ENCODE data around the gene SIGLEC11. TPM values are rescaled to one million over a fixed set of nuclear protein-coding genes. Genes with fewer than 3 reads are reported as not detected.

SIGLEC11 gene
- total and polyA plus RNA-seq, 2 donors (not counting 1 experiment from before 2014, with no cell fraction given), result 0.09 TPM; not detected in 1

- peaks cover 13% of the 10 kb centered on the region for H3K4me1 Mint-ChIP-seq
- H3K27ac Mint-ChIP-seq, result no peak overlapping the region
- Histone ChIP-seq H3K79me2 (ENCODE audit: control insufficient read depth, insufficient read depth, low read length) (no peaks in the 10 kb centered on the region), H3K9ac (ENCODE audit: low read length) (no peak overlapping the region), H4K20me1 (ENCODE audit: control insufficient read depth, insufficient read depth, low read length, poor library complexity, severe bottlenecking) (no peaks in the 10 kb centered on the region), H2AFZ (ENCODE audit: insufficient read depth, low read depth, low read length, poor library complexity, severe bottlenecking) (no peak overlapping the region), H3K27me3 (replicated peaks in 1 of 4; ENCODE audit: control extremely low read depth in 1 of 4, control insufficient read depth in 3 of 4, insufficient read depth in 4 of 4, low read length in 3 of 4) (peaks cover 0 to 25% (median 0%) of the 10 kb centered on the region in 4 experiments), H3K9me3 (ENCODE audit: control extremely low read depth in 1 of 3, control insufficient read depth in 2 of 3, insufficient read depth in 1 of 3, low read length in 2 of 3) (no peaks in the 10 kb centered on the region), H3K4me2 (replicated peaks; ENCODE audit: low read depth, low read length, poor library complexity, severe bottlenecking) (no peak overlapping the region), H3K4me3 (ENCODE audit: control extremely low read depth in 1 of 5, extremely low read depth in 1 of 5, insufficient read depth in 1 of 5, low read depth in 2 of 5, low read length in 4 of 5) (no peak overlapping the region), H3K27ac (ENCODE audit: low read length in 2 of 2) (no peak overlapping the region), H3K4me1 (ENCODE audit: control insufficient read depth in 2 of 2, insufficient read depth in 2 of 2, low read length in 2 of 2) (peaks cover 3 to 8% of the 10 kb centered on the region in 2 donors), H3K36me3 (replicated peaks in 1 of 2; ENCODE audit: control extremely low read depth in 1 of 2, control insufficient read depth in 1 of 2, extremely low read depth in 1 of 2, insufficient read depth in 2 of 2, low read length in 1 of 2) (no peaks in the 10 kb centered on the region)
- H3K4me3 Mint-ChIP-seq, result no peak overlapping the region
- WGBS (ENCODE audit: insufficient coverage), result 88% methylated on average over 8 of the region's 9 CpGs
- CTCF ChIA-PET, result interaction anchor here (0.8 kb wide), 1 partner anchor 15 kb away, joined by 3 read pairs; no protein-coding TSS in a partner anchor
- POLR2A ChIA-PET, result no interaction called here
- H3K27me3 Mint-ChIP-seq, result peaks cover 39% of the 10 kb centered on the region
- DNase-seq, result no peak
- TF ChIP-seq EZH2 (IDR thresholded peaks at IDR 0.05; ENCODE audit: borderline replicate concordance, insufficient read depth, low read depth, low read length, poor library complexity, severe bottlenecking), result no peak
- TF ChIP-seq, protein P1, sequence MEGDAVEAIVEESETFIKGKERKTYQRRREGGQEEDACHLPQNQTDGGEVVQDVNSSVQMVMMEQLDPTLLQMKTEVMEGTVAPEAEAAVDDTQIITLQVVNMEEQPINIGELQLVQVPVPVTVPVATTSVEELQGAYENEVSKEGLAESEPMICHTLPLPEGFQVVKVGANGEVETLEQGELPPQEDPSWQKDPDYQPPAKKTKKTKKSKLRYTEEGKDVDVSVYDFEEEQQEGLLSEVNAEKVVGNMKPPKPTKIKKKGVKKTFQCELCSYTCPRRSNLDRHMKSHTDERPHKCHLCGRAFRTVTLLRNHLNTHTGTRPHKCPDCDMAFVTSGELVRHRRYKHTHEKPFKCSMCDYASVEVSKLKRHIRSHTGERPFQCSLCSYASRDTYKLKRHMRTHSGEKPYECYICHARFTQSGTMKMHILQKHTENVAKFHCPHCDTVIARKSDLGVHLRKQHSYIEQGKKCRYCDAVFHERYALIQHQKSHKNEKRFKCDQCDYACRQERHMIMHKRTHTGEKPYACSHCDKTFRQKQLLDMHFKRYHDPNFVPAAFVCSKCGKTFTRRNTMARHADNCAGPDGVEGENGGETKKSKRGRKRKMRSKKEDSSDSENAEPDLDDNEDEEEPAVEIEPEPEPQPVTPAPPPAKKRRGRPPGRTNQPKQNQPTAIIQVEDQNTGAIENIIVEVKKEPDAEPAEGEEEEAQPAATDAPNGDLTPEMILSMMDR (IDR thresholded peaks at IDR 0.05), result no peak
- ATAC-seq (ENCODE audit: low read depth), result no peak
- intact Hi-C loops (cut with micrococcal nuclease), result no loop called here
- H3K9me3 Mint-ChIP-seq (ENCODE audit: insufficient read depth), result no peaks in the 10 kb centered on the region
Observed at GRCh38 chr19:49951806-49952478, 9.0 kb downstream of the SIGLEC11 start.

DNA sequence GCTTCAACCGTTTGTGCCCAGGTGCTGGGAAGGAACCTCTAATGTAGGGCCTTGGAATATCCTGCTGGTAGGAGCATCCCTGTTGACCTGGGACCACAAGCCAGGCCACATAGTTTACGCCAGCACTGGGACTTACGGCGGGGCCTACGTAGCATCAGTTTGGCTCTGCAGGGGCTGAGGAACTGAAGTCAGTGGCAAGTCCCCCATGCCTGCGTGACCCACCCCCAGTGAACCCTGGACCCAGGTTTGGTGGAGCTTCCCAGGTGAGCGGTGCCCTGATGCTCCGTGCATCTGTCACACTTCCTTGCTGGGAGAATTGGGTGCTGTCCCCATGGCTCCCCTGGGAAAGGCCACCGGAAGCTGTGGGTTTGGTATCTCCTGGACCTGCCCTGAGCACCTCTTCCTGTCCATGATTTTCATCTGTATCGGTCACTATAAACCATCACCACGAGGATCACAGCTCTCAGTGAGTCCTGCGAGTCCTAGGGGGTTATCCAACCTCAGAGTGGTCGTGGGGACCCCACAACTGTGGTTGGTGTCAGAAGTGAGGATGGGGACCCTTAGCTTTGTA is 9.9 kb downstream of the SIGLEC11 start:
- Histone ChIP-seq H3K4me1 (ENCODE audit: control insufficient read depth in 2 of 2, insufficient read depth in 2 of 2, low read length in 2 of 2) (peaks cover 3 to 8% of the 10 kb centered on the region in 2 donors), H4K20me1 (ENCODE audit: control insufficient read depth, insufficient read depth, low read length, poor library complexity, severe bottlenecking) (no peaks in the 10 kb centered on the region), H3K36me3 (replicated peaks in 1 of 2; ENCODE audit: control extremely low read depth in 1 of 2, control insufficient read depth in 1 of 2, extremely low read depth in 1 of 2, insufficient read depth in 2 of 2, low read length in 1 of 2) (no peaks in the 10 kb centered on the region), H2AFZ (ENCODE audit: insufficient read depth, low read depth, low read length, poor library complexity, severe bottlenecking) (no peak overlapping the region), H3K9me3 (ENCODE audit: control extremely low read depth in 1 of 3, control insufficient read depth in 2 of 3, insufficient read depth in 1 of 3, low read length in 2 of 3) (peaks cover 0 to under 1% (median 0%) of the 10 kb centered on the region in 3 donors), H3K4me2 (replicated peaks; ENCODE audit: low read depth, low read length, poor library complexity, severe bottlenecking) (no peak overlapping the region), H3K27me3 (replicated peaks in 1 of 4; ENCODE audit: control extremely low read depth in 1 of 4, control insufficient read depth in 3 of 4, insufficient read depth in 4 of 4, low read length in 3 of 4) (peaks cover 0 to 28% (median 2%) of the 10 kb centered on the region in 4 experiments), H3K4me3 (ENCODE audit: control extremely low read depth in 1 of 5, extremely low read depth in 1 of 5, insufficient read depth in 1 of 5, low read depth in 2 of 5, low read length in 4 of 5) (no peak overlapping the region), H3K79me2 (ENCODE audit: control insufficient read depth, insufficient read depth, low read length) (no peaks in the 10 kb centered on the region), H3K9ac (ENCODE audit: low read length) (no peak overlapping the region), H3K27ac (ENCODE audit: low read length in 2 of 2) (no peak overlapping the region)
- no peak for TF ChIP-seq EZH2 (IDR thresholded peaks at IDR 0.05; ENCODE audit: borderline replicate concordance, insufficient read depth, low read depth, low read length, poor library complexity, severe bottlenecking)
- TF ChIP-seq, protein P1 (IDR thresholded peaks at IDR 0.05), result no peak
- Mint-ChIP-seq H3K27ac (no peak overlapping the region), H3K27me3 (peaks cover 39% of the 10 kb centered on the region), H3K4me3 (no peak overlapping the region), H3K4me1 (peaks cover 13% of the 10 kb centered on the region), H3K9me3 (ENCODE audit: insufficient read depth) (no peaks in the 10 kb centered on the region)
- DNase-seq (no peak), ATAC-seq (ENCODE audit: low read depth) (no peak)
- POLR2A ChIA-PET, result no interaction called here
- CTCF ChIA-PET, result interaction anchor here (0.5 to 2.6 kb wide), 3 partner anchors 17 to 34 kb away, joined by 3 to 9 read pairs (median 4); no protein-coding TSS in a partner anchor
- intact Hi-C loops (cut with micrococcal nuclease), result no loop called here
- 88% methylated on average over 13 of the region's 13 CpGs for WGBS (ENCODE audit: insufficient coverage)
